Prostate gland (tissue), 2 donors: ENCODE results near the gene P2RX1. TPM values are rescaled to one million over a fixed set of nuclear protein-coding genes. Genes with fewer than 3 reads are reported as not detected.
A peak's percentile ranks its signal among the peaks of the same experiment; 100 is the strongest.

Experiments used
- DNase-seq: peaks from one replicate; pipeline ENCODE4 v3.0.0-alpha.2; 2019; ENCODE audit warnings: low spot score
- H3K27ac ChIP-seq, 2 donors: fragments of 200-600 bp; sonication (generic); 2 replicates each; pipeline ENCODE4 v1.5.1; 2017 to 2019
- H3K27me3 ChIP-seq: fragments of 200-600 bp; sonication (generic); replicated peaks from 2 replicates; pipeline ENCODE4 v1.5.1; 2019; ENCODE audit not compliant: insufficient read depth
- H3K36me3 ChIP-seq, 2 donors: fragments of 200-600 bp; sonication (generic); 1 replicate in 1 of 2; 2 replicates in 1 of 2; pipeline versions ENCODE4 v1.5.1 to v1.8.1; 2017 to 2019
- H3K4me1 ChIP-seq: fragments of 200-600 bp; sonication (generic); replicated peaks from 2 replicates; pipeline ENCODE4 v1.5.1; 2019
- H3K4me3 ChIP-seq, 2 donors: fragments of 200-600 bp; sonication (generic); 2 replicates each; pipeline ENCODE4 v1.5.1; 2017 to 2019
- H3K9me3 ChIP-seq: fragments of 200-600 bp; sonication (generic); 2 replicates; pipeline ENCODE4 v1.5.1; 2017
- CTCF ChIP-seq, 4 experiments: fragments of 200-600 bp in 2 of 4; fragments of 450-650 bp in 2 of 4; sonication (generic) in 2 of 4; IDR thresholded peaks; 1 replicate in 3 of 4; 2 replicates in 1 of 4; pipeline ENCODE4 v1.5.1; 2016 to 2019; ENCODE audit warnings: antibody characterized with exemption in 4 of 4, mild to moderate bottlenecking in 2 of 4, moderate library complexity in 2 of 4
- POLR2A ChIP-seq: fragments of 450-650 bp; IDR thresholded peaks from one replicate; pipeline ENCODE4 v1.6.1; 2016; ENCODE audit warnings: antibody characterized with exemption, mild to moderate bottlenecking
- POLR2AphosphoS5 ChIP-seq: sonication (generic); formaldehyde crosslinking; IDR thresholded peaks from one replicate; pipeline ENCODE4 v1.6.1; 2017; ENCODE audit warnings: antibody characterized with exemption
- WGBS: methylation state at CpG from one replicate; pipeline ENCODE4 v1.1.5; 2018; 5-methylcytosine and 5-hydroxymethylcytosine counted together
- intact Hi-C: fragments of 100-400 bp; cut with DNase I; formaldehyde crosslinking; loops from one replicate; pipeline ENCODE4 v1.14.2; 2022
- total RNA-seq, 2 donors: library from RNA; depleted of rRNA; stranded (reverse); fragments of >200 nt; gene quantifications; one replicate each; pipeline ENCODE4 v1.1.0, GENCODE V29; 2016

Gene P2RX1
- total RNA-seq, 2 donors from 2014 or later, result 3.8 to 22.5 TPM

- TF ChIP-seq POLR2AphosphoS5 (no peak), POLR2A (no peak), CTCF (IDR thresholded peaks at IDR 0.05) (no peak)
- no peak overlapping the region for H3K27ac ChIP-seq
Measured at GRCh38 chr17:3962965-3963236, 46.6 kb upstream of the P2RX1 start.

GRCh38 chr17:3962217-3962964, 46.1 kb upstream of the P2RX1 start:
- intact Hi-C loops, result no loop called here
- Histone ChIP-seq H3K9me3 (no peaks in the 10 kb centered on the region), H3K27me3 (no peaks in the 10 kb centered on the region), H3K4me1 (peaks cover 10% of the 10 kb centered on the region), H3K4me3 (no peak overlapping the region), H3K27ac (no peak overlapping the region), H3K36me3 (no peaks in the 10 kb centered on the region)
- WGBS, result 67% methylated on average over 11 of the region's 11 CpGs
- TF ChIP-seq POLR2A (no peak), POLR2AphosphoS5 (no peak), CTCF (IDR thresholded peaks at IDR 0.05) (no peak)
- no peak for DNase-seq

More at GRCh38 chr17:3962965-3963236, 46.6 kb upstream of the P2RX1 start:
- no peak for DNase-seq
- intact Hi-C loops, result no loop called here
- no peaks in the 10 kb centered on the region for H3K27me3 ChIP-seq
- H3K4me1 ChIP-seq, result peaks cover 10% of the 10 kb centered on the region
- H3K36me3 ChIP-seq, result no peaks in the 10 kb centered on the region
- H3K4me3 ChIP-seq, result no peak overlapping the region
- H3K9me3 ChIP-seq, result no peaks in the 10 kb centered on the region

- no peak for DNase-seq
- 54% methylated on average over 5 of the region's 5 CpGs for WGBS
Measured at GRCh38 chr17:3961564-3962047, 45.3 kb upstream of the P2RX1 start.

GRCh38 chr17:3960764-3961163, 44.5 kb upstream of the P2RX1 start:
- DNase-seq, result no peak
- peaks cover 10% of the 10 kb centered on the region for H3K4me1 ChIP-seq
- no peaks in the 10 kb centered on the region for H3K36me3 ChIP-seq
- no peaks in the 10 kb centered on the region for H3K9me3 ChIP-seq
- no peaks in the 10 kb centered on the region for H3K27me3 ChIP-seq
- peak overlapping the region in 1 of 2 donors; percentile 78 for H3K27ac ChIP-seq
- no peak overlapping the region for H3K4me3 ChIP-seq
- TF ChIP-seq POLR2A, result no peak
- intact Hi-C loops, result no loop called here
- WGBS, result 68% methylated on average over 14 of the region's 14 CpGs

More at GRCh38 chr17:3961564-3962047, 45.3 kb upstream of the P2RX1 start:
- TF ChIP-seq POLR2AphosphoS5 (no peak), CTCF (IDR thresholded peaks at IDR 0.05) (no peak), POLR2A (no peak)
- Histone ChIP-seq H3K4me3 (no peak overlapping the region), H3K9me3 (no peaks in the 10 kb centered on the region), H3K4me1 (peaks cover 10% of the 10 kb centered on the region), H3K27me3 (no peaks in the 10 kb centered on the region), H3K36me3 (no peaks in the 10 kb centered on the region), H3K27ac (no peak overlapping the region)
- intact Hi-C loops, result no loop called here

GRCh38 chr17:3959921-3960601, 43.8 kb upstream of the P2RX1 start:
- Histone ChIP-seq H3K4me1 (peaks cover 10% of the 10 kb centered on the region), H3K9me3 (no peaks in the 10 kb centered on the region), H3K27me3 (no peaks in the 10 kb centered on the region), H3K36me3 (no peaks in the 10 kb centered on the region), H3K4me3 (no peak overlapping the region), H3K27ac (peak overlapping the region; percentile 70 to 78)
- TF ChIP-seq CTCF (IDR thresholded peaks at IDR 0.05) (no peak), POLR2AphosphoS5 (no peak), POLR2A (no peak)
- WGBS, result 90% methylated on average over 14 of the region's 14 CpGs
- intact Hi-C loops, result no loop called here
- DNase-seq, result no peak
